T-cell (primary cell): ENCODE results near the gene SUSD3. TPM values are rescaled to one million over a fixed set of nuclear protein-coding genes. Genes with fewer than 3 reads are reported as not detected.
A peak's percentile ranks its signal among the peaks of the same experiment; 100 is the strongest.

ENCODE experiments used
- ATAC-seq, 4 experiments: fragments of 200-7000 bp in 3 of 4; fragments of 150-1000 bp in 1 of 4; cut with Tn5 transposase; replicated peaks in 1 of 4; 1 replicate in 3 of 4; 2 replicates in 1 of 4; pipeline ENCODE4 v1.10.0; 2021; ENCODE audit warnings: moderate library complexity in 3 of 4, mild to moderate bottlenecking in 2 of 4, moderate number of reproducible peaks in 1 of 4
- CTCF ChIA-PET, 2 donors: fragments of 300-600 bp; sonication (Branson Sonifier 250); formaldehyde crosslinking; loops; one replicate each; lab custom pipeline; 2022; ENCODE audit warnings: antibody characterized with exemption in 2 of 2; lab: Charles Lee
- POLR2A ChIA-PET, 2 donors: fragments of 300-600 bp; sonication (Branson Sonifier 250); formaldehyde crosslinking; loops; one replicate each; lab custom pipeline; 2022; ENCODE audit warnings: antibody characterized with exemption in 2 of 2; lab: Charles Lee
- DNase-seq, 35 experiments: peaks; one replicate each; pipeline versions ENCODE4 v3.0.0 to v3.0.0-alpha.2; 2013 to 2023
- H3K27ac ChIP-seq: one replicate; pipeline ENCODE4 v1.5.1; 2013; ENCODE audit warnings: low read length
- H3K27me3 ChIP-seq, 2 experiments: replicated peaks in 1 of 2; 1 replicate in 1 of 2; 2 replicates in 1 of 2; pipeline versions ENCODE4 v1.6.1 to v1.7.0; 2013; ENCODE audit warnings: low read length in 1 of 2, mixed read lengths in 1 of 2; ENCODE audit not compliant: control insufficient read depth in 2 of 2, insufficient read depth in 2 of 2; ENCODE audit errors: extremely low read depth in 1 of 2
- H3K36me3 ChIP-seq, 2 donors: 1 replicate in 1 of 2; 2 replicates in 1 of 2; pipeline versions ENCODE4 v1.6.1 to v1.7.0; 2013; ENCODE audit warnings: low read length in 1 of 2; ENCODE audit not compliant: control insufficient read depth in 2 of 2, insufficient read depth in 1 of 2; ENCODE audit errors: extremely low read depth in 1 of 2
- H3K4me1 ChIP-seq, 2 experiments: 1 replicate in 1 of 2; 2 replicates in 1 of 2; pipeline versions ENCODE4 v1.6.1 to v1.7.0; 2013; ENCODE audit warnings: low read length in 2 of 2, mixed read lengths in 1 of 2; ENCODE audit not compliant: insufficient read depth in 2 of 2, control insufficient read depth in 1 of 2; ENCODE audit errors: extremely low read depth in 1 of 2
- H3K4me3 ChIP-seq, 2 donors: 1 replicate in 1 of 2; 2 replicates in 1 of 2; pipeline versions ENCODE4 v1.5.1 to v1.7.0; 2013; ENCODE audit warnings: mild to moderate bottlenecking in 2 of 2, low read length in 1 of 2, moderate library complexity in 1 of 2; ENCODE audit not compliant: control insufficient read depth in 1 of 2; ENCODE audit errors: extremely low read depth in 1 of 2
- H3K9me3 ChIP-seq: 2 replicates; pipeline ENCODE4 v1.7.0; 2013
- H3K27ac Mint-ChIP-seq, 2 donors: one replicate each; pipeline ENCODE4 v1.8.0; 2020 to 2021; ENCODE audit warnings: mild to moderate bottlenecking in 2 of 2, mixed read lengths in 2 of 2
- H3K27me3 Mint-ChIP-seq, 2 donors: one replicate each; pipeline ENCODE4 v1.8.0; 2021 to 2022; ENCODE audit warnings: mixed read lengths in 2 of 2
- H3K36me3 Mint-ChIP-seq: one replicate; pipeline ENCODE4 v1.8.0; 2021; ENCODE audit warnings: mixed read lengths
- H3K4me1 Mint-ChIP-seq, 3 donors: one replicate each; pipeline ENCODE4 v1.8.0; 2020 to 2022; ENCODE audit warnings: mixed read lengths in 3 of 3, mild to moderate bottlenecking in 1 of 3
- H3K4me3 Mint-ChIP-seq, 3 donors: one replicate each; pipeline ENCODE4 v1.8.0; 2020 to 2022; ENCODE audit warnings: mild to moderate bottlenecking in 3 of 3, mixed read lengths in 3 of 3, moderate library complexity in 3 of 3
- H3K9me3 Mint-ChIP-seq, 3 donors: one replicate each; pipeline ENCODE4 v1.8.0; 2020 to 2022; ENCODE audit warnings: mixed read lengths in 3 of 3
- WGBS: methylation state at CpG from one replicate; pipeline ENCODE4 v1.1.5; 2013; ENCODE audit warnings: missing lambda C conversion rate; ENCODE audit not compliant: insufficient coverage; 5-methylcytosine and 5-hydroxymethylcytosine counted together
- total RNA-seq, 35 experiments: library from RNA in 6 of 35; stranded (reverse) in 6 of 35; fragments of 120-200 nt in 1 of 35; gene quantifications; one replicate each; pipeline versions ENCODE4 v1.2.1 to v1.2.4 and lab custom pipeline; 2013 to 2026

The SUSD3 gene
- total RNA-seq, 5 donors from 2014 or later (not counting 1 experiment from before 2014, with no cell fraction given), result 39.6 to 79.2 (median 71.2) TPM

DNA sequence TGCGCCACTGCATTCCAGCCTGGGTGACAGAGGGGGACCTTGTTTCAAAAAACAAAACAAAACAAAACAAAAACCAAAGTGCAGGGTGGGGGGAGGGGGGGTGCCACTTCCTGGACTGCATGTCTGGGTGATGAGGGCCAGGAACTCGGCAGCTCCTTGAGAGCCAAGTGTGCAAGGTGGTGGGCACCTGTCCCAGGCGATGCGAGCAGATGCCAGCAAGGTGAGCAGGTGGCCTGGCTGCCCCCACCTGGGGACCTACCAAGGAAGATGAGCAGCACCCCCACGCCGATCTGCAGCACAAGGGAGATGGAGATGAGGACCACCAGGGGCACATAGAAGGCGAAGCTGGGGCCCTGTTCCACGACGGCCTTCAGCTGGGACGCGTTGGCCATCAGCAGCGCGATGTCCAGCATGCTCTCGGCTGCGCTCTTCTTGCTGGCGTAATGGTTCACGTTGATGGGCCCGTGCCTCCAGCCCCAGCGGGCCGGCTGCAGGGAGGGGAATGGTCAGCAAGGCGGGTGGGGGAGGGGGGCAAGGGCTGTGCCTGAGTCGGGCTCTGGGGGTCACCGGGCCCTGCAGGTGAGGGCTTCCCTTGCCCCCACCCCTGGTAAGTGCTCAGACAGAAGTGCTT is 67.8 kb downstream of the SUSD3 start:
- Mint-ChIP-seq H3K27ac (peak overlapping the region; percentile 95 to 96), H3K36me3 (peaks cover 13% of the 10 kb centered on the region), H3K27me3 (no peaks in the 10 kb centered on the region), H3K4me1 (peaks cover 58 to 65% (median 65%) of the 10 kb centered on the region in 3 donors), H3K4me3 (peak overlapping the region; percentile 52 to 74 (median 70)), H3K9me3 (no peaks in the 10 kb centered on the region)
- H3K9me3 ChIP-seq, result no peaks in the 10 kb centered on the region
- peak in 22 of 35 experiments; percentile 22 to 64 (median 37) for DNase-seq
- H3K27me3 ChIP-seq, result no peaks in the 10 kb centered on the region
- POLR2A ChIA-PET, result interaction anchor here in 1 of 2 donors (0.6 kb wide), 1 partner anchor 98 kb away, joined by 3 read pairs; no protein-coding TSS in a partner anchor
- peaks cover 11 to 75% of the 10 kb centered on the region in 2 experiments for H3K4me1 ChIP-seq
- CTCF ChIA-PET, result interaction anchor here (0.6 to 1.0 kb wide), 2 partner anchors 17 kb away, joined by 3 read pairs; no protein-coding TSS in a partner anchor
- no peak overlapping the region for H3K4me3 ChIP-seq
- peak overlapping the region; percentile 67 for H3K27ac ChIP-seq
- peak; percentile 26 to 62 (median 42) for ATAC-seq
- H3K36me3 ChIP-seq, result peaks cover 18 to 19% of the 10 kb centered on the region in 2 donors
- 80% methylated on average over 9 of the region's 23 CpGs for WGBS

DNA sequence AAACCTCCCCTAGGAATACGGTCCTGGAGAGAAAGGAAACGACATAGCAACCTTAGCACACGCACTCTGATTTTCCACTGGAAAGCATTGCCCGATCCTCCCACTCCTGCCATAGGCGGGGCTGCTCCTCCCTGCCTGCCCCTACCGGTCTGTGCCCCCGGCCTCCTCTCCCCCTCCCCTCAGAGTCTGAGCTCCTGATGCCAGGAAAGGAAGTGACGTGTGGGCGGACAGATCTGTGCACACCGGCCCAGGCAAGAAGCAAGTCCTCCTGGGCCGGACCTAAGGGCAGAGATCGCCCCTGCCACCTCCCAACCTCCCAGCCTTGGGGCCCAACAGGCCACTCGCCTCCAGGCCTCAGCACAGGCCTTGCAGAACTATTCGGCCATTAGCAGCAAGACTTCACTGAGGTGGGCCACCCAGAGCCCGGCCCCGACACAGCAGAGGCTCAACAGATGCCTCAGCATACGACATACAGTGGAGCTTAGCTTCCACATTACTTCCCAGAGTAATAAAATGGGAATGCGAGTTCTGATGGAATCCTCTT is 68.4 kb downstream of the SUSD3 start:
- Mint-ChIP-seq H3K9me3 (no peaks in the 10 kb centered on the region), H3K36me3 (peaks cover 13% of the 10 kb centered on the region), H3K4me1 (peaks cover 65 to 71% (median 71%) of the 10 kb centered on the region in 3 donors), H3K27ac (peak overlapping the region; percentile 87 to 96), H3K27me3 (no peaks in the 10 kb centered on the region), H3K4me3 (peak overlapping the region in 2 of 3 donors; percentile 44 to 74)
- H3K36me3 ChIP-seq, result peaks cover 16 to 18% of the 10 kb centered on the region in 2 donors
- H3K4me3 ChIP-seq, result no peak overlapping the region
- DNase-seq (no peak), ATAC-seq (peak in 2 of 4 experiments; percentile 12 to 31)
- H3K4me1 ChIP-seq, result peaks cover 12 to 81% of the 10 kb centered on the region in 2 experiments
- POLR2A ChIA-PET, result no interaction called here
- peak overlapping the region; percentile 67 for H3K27ac ChIP-seq
- H3K9me3 ChIP-seq, result no peaks in the 10 kb centered on the region
- CTCF ChIA-PET, result interaction anchor here in 1 of 2 donors (0.6 to 1.0 kb wide), 2 partner anchors 18 to 955 kb away, joined by 3 read pairs; no protein-coding TSS in a partner anchor
- WGBS, result 50% methylated on average over 15 of the region's 18 CpGs
- no peaks in the 10 kb centered on the region for H3K27me3 ChIP-seq

DNA sequence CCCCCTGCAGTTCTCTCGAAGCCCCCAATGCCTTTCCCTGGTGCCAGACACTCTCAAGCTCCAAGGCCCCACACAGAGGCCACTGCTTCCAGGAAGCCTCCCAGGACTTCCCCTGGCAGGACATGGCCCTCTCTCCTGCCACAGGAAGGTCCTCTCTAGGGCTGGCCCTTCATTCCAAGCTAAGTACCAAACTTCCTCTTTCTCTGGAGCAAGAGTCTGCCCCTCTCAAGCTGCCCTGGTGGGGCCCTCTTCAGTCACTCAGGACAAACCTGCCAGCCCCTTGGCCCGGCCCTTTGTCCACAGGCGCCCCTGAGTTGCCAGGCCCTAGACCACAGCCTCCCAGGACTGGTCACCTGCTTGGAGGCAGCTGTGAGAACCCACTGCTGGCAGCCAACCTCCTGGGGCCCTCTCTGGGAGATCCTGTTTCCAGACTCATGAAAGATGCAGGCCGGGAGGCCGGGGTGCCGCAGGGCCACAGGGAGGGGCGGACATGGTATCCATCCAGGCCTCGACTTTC is 69.0 kb downstream of the SUSD3 start:
- H3K9me3 Mint-ChIP-seq, result no peaks in the 10 kb centered on the region
- no peaks in the 10 kb centered on the region for H3K9me3 ChIP-seq
- no peak overlapping the region for H3K4me3 ChIP-seq
- peak overlapping the region; percentile 67 for H3K27ac ChIP-seq
- H3K27ac Mint-ChIP-seq, result peak overlapping the region; percentile 87 to 96
- WGBS, result 85% methylated on average over 8 of the region's 8 CpGs
- ChIA-PET CTCF (interaction anchor here in 1 of 2 donors (0.6 to 1.0 kb wide), 2 partner anchors 19 to 954 kb away, joined by 3 read pairs; no protein-coding TSS in a partner anchor), POLR2A (no interaction called here)
- peak overlapping the region in 1 of 3 donors; percentile 74 for H3K4me3 Mint-ChIP-seq
- peaks cover 14 to 87% of the 10 kb centered on the region in 2 experiments for H3K4me1 ChIP-seq
- H3K36me3 Mint-ChIP-seq, result peaks cover 13% of the 10 kb centered on the region
- no peaks in the 10 kb centered on the region for H3K27me3 Mint-ChIP-seq
- ATAC-seq (no peak), DNase-seq (no peak)
- H3K27me3 ChIP-seq, result no peaks in the 10 kb centered on the region
- peaks cover 70 to 76% (median 76%) of the 10 kb centered on the region in 3 donors for H3K4me1 Mint-ChIP-seq
- peaks cover 14 to 16% of the 10 kb centered on the region in 2 donors for H3K36me3 ChIP-seq

DNA sequence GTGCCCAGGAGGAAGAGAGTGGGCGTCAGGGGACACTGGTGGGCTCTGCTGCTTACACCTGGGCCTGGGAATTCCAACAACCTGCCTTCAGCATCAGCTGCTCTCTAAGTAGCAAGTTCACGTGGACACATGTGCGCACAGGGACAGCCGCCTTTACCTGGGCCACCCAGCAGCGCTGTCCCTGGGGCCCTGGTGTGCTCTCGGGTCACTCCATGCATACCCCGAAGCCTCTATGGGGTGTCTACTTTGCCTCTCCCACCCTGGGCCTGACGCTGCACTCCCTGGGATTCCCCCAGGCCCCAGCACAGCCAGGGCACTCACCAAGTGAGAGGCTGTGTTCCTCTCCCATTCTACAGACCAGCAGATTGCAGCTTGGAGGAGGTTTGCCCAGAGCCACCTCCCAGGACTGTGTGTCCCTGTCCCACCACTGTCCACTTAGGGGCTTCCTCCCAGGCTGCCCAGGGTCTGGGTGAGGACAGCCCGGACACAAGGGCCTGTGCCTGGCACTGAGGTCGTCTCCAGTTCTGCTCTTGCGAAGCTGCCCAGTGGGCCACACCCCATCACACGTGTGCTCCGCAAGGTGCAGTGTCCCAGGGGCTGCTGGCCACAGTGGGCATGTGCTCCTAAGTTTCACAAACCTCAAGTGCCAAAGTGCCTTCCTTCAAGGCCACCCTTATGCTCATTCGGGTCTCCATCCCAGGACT is 69.7 kb downstream of the SUSD3 start:
- ChIA-PET POLR2A (no interaction called here), CTCF (no interaction called here)
- Mint-ChIP-seq H3K36me3 (peaks cover 10% of the 10 kb centered on the region), H3K4me1 (peaks cover 77 to 83% (median 83%) of the 10 kb centered on the region in 3 donors), H3K9me3 (no peaks in the 10 kb centered on the region), H3K27me3 (no peaks in the 10 kb centered on the region), H3K4me3 (peak overlapping the region in 1 of 3 donors; percentile 74), H3K27ac (peak overlapping the region; percentile 87 to 96)
- Histone ChIP-seq H3K4me1 (peaks cover 20 to 94% of the 10 kb centered on the region in 2 experiments), H3K27me3 (no peaks in the 10 kb centered on the region), H3K4me3 (no peak overlapping the region), H3K27ac (no peak overlapping the region), H3K9me3 (no peaks in the 10 kb centered on the region), H3K36me3 (peaks cover 14% of the 10 kb centered on the region in 2 donors)
- ATAC-seq, result peak in 1 of 4 experiments; percentile 3
- WGBS, result 92% methylated on average over 14 of the region's 14 CpGs
- DNase-seq, result no peak

DNA sequence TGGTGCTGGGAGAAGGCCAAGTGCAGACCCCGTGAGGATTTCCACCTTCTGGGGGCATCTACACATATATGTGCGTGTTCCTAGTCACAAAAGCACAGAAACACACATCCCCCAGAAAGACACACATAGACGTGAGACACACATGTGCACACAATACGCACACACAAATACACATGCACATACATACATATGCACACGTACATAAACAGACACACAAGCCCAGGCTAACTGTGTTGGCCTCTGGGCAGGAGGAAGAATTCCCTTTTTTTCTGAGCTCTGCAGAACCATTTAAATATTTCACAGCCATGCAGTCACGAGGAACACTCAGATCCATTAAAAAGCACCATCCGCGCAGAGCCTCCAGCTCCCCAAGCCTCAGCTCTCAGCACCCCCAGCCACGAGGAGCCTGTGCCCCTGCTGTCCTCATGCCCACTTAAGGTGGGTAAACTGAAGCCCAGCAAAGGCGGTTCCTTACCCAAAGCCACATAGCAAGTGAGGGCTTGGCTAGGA is 70.3 kb downstream of the SUSD3 start:
- peak overlapping the region; percentile 87 to 96 for H3K27ac Mint-ChIP-seq
- ChIA-PET POLR2A (interaction anchor here (0.6 kb wide), 2 partner anchors 23 to 87 kb away, joined by 7 to 11 read pairs; no protein-coding TSS in a partner anchor), CTCF (interaction anchor here in 1 of 2 donors (1.0 kb wide), 1 partner anchor 20 kb away, joined by 3 read pairs; no protein-coding TSS in a partner anchor)
- no peak overlapping the region for H3K27ac ChIP-seq
- no peaks in the 10 kb centered on the region for H3K9me3 ChIP-seq
- ATAC-seq (no peak), DNase-seq (no peak)
- no peak overlapping the region for H3K4me3 ChIP-seq
- H3K4me1 ChIP-seq, result peaks cover 21 to 94% of the 10 kb centered on the region in 2 experiments
- WGBS, result 91% methylated on average over 9 of the region's 10 CpGs
- H3K4me3 Mint-ChIP-seq, result peak overlapping the region in 1 of 3 donors; percentile 74
- no peaks in the 10 kb centered on the region for H3K27me3 ChIP-seq
- H3K4me1 Mint-ChIP-seq, result peaks cover 79 to 82% (median 82%) of the 10 kb centered on the region in 3 donors
- H3K27me3 Mint-ChIP-seq, result no peaks in the 10 kb centered on the region
- H3K36me3 Mint-ChIP-seq, result peaks cover 7% of the 10 kb centered on the region
- no peaks in the 10 kb centered on the region for H3K9me3 Mint-ChIP-seq
- peaks cover 11 to 13% of the 10 kb centered on the region in 2 donors for H3K36me3 ChIP-seq
